Measurements from ENCODE around the gene TRAK1. TPM values are rescaled to one million over a fixed set of nuclear protein-coding genes. Genes with fewer than 3 reads are reported as not detected.

Gene TRAK1
- total RNA-seq, 1 donor from 2014 or later: 36.8 TPM

DNA sequence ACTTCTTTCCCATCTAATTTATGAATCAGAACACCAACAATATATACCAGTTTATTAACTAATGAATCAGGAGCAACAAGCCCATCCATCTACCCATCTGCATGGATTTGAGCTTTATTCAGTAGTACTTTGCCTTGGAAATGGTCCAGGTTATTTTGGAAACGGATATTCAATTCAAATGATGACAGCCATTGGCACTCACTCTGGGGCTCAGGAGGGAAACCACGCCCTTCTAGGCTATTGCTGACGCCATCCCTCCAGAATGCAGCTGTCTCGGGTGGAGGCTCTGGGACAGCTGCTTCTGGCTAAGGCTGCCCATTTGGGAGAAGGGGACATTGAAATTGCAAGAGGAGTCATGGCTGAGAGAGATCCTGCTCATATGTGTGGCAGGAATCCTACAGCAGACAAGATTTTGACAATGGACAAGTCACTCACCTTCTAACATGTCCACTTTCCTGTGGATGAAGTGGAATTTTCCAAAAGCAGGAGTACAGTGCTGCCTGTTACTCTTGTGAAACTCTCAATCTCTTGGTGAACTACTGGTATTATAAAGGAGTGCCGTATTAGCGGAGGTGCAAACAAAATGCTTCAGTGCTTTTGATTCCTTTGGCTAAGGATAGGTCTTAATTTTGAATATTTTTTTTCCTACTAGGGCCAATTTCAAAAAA lies 29.3 kb upstream of the TRAK1 start:
- Histone ChIP-seq H3K4me3 (no peak overlapping the region), H3K36me3 (no peaks in the 10 kb centered on the region), H3K4me1 (peaks cover 48% of the 10 kb centered on the region), H3K9me3 (no peaks in the 10 kb centered on the region), H3K27ac (peak overlapping the region; percentile 61), H3K27me3 (no peaks in the 10 kb centered on the region)
- DNase-seq (ENCODE audit: extremely low spot score in 2 of 2): no peak
- TF ChIP-seq POLR2AphosphoS5 (IDR thresholded peaks at IDR 0.05; ENCODE audit: insufficient read depth in 1 of 2, low read depth in 1 of 2): peak; percentile 44 to 89
- no peak for TF ChIP-seq POLR2A (IDR thresholded peaks at IDR 0.05)
- intact Hi-C loops (cut with DNase I): no loop called here

DNA sequence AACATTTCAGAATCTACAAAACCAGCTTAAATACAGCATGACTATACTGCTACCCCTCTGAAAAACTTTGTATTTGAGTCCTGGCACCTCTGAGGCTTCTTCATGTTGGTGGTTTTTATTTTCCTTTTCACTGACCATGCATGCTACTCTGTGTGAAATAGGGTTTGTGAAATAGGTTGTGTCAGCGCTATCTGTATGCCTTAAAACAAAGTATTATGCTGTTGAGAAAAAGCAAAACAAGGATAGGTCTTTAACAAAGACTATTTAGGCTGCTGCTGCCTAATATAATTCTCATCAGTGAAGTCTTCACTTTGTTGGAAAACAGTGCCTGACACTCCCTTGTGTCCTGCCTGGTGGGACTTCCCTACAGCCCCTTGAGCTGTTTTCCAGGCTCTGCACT lies 28.7 kb upstream of the TRAK1 start:
- Histone ChIP-seq H3K27me3 (no peaks in the 10 kb centered on the region), H3K27ac (peak overlapping the region; percentile 61), H3K4me3 (no peak overlapping the region), H3K9me3 (no peaks in the 10 kb centered on the region), H3K4me1 (peaks cover 54% of the 10 kb centered on the region), H3K36me3 (no peaks in the 10 kb centered on the region)
- intact Hi-C loops (cut with DNase I): no loop called here
- TF ChIP-seq POLR2A (IDR thresholded peaks at IDR 0.05): no peak
- DNase-seq (ENCODE audit: extremely low spot score in 2 of 2): no peak

- Histone ChIP-seq H3K4me1 (peaks cover 69% of the 10 kb centered on the region), H3K36me3 (no peaks in the 10 kb centered on the region), H3K9me3 (no peaks in the 10 kb centered on the region), H3K4me3 (no peak overlapping the region), H3K27ac (peak overlapping the region; percentile 61), H3K27me3 (no peaks in the 10 kb centered on the region)
- intact Hi-C loops (cut with DNase I): no loop called here
- no peak for DNase-seq (ENCODE audit: extremely low spot score in 2 of 2)
- TF ChIP-seq POLR2AphosphoS5 (IDR thresholded peaks at IDR 0.05; ENCODE audit: insufficient read depth in 1 of 2, low read depth in 1 of 2) (no peak), POLR2A (IDR thresholded peaks at IDR 0.05) (no peak), CTCF (IDR thresholded peaks at IDR 0.05) (no peak)
Observed at GRCh38 chr3:42063888-42064287, 27.3 kb upstream of the TRAK1 start.

DNA sequence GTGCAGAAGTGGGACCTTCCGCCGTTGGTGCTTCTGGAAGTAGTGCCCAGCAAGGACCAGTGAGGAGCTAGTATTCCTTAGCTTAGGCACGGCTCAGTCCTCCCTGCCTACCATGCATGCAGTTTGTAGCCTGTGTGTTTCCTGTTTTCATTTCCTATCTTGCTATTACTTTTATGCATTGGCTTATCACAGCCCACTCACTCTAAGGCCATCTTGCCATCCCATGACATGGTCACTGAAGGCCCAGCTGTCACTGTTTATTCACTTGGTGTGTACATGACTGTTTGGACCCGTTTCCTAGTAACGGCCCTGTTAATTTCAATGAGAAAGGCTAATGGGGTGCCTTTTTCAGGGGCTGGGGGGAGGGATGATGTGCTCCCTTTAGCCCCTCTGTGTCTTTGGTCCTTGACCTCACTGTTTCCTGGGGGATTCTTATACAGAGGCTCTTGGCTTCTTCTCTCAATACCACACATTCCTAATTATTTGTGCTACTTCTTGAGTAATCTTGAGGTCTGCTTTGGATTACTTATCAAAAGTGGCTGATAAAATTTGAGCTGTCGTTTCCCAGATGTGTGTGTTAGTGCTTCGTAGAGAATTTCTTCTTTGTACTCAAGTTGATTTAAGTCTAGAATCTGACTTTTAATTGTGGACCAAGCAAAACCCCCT lies 24.5 kb upstream of the TRAK1 start:
- H3K4me1 ChIP-seq: peaks cover 74% of the 10 kb centered on the region
- intact Hi-C loops (cut with DNase I): loop anchor here (5.0 kb wide), 1 partner anchor 39 kb away; no protein-coding TSS in a partner anchor
- no peak for TF ChIP-seq CTCF (IDR thresholded peaks at IDR 0.05)
- TF ChIP-seq POLR2A (IDR thresholded peaks at IDR 0.05): no peak
- TF ChIP-seq POLR2AphosphoS5 (IDR thresholded peaks at IDR 0.05; ENCODE audit: insufficient read depth in 1 of 2, low read depth in 1 of 2): no peak
- peak overlapping the region; percentile 75 for H3K27ac ChIP-seq
- H3K9me3 ChIP-seq: no peaks in the 10 kb centered on the region
- no peak overlapping the region for H3K4me3 ChIP-seq
- H3K27me3 ChIP-seq: no peaks in the 10 kb centered on the region
- no peak for DNase-seq (ENCODE audit: extremely low spot score in 2 of 2)
- H3K36me3 ChIP-seq: no peaks in the 10 kb centered on the region

DNA sequence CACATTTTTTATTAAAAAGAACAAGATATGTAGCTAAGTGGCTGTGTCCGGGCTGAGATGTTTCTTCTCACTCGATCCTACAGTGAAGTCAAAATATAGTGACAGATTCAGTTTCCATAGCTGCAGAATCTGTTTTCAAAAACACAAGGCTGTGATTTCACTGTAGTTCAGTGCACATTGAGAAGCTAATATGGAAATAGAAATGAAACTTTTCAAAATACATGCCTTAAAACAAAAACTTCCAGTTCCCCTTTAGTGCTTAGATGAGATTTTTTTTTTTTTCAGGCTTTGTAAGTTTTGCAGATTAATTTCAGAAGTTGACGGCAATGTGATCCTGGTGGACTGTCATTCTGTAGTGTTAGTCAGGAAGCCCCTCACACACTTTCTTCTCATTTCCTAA lies 23.8 kb upstream of the TRAK1 start:
- DNase-seq (ENCODE audit: extremely low spot score in 2 of 2): no peak
- TF ChIP-seq CTCF (IDR thresholded peaks at IDR 0.05) (no peak), POLR2A (IDR thresholded peaks at IDR 0.05) (no peak), POLR2AphosphoS5 (IDR thresholded peaks at IDR 0.05; ENCODE audit: insufficient read depth in 1 of 2, low read depth in 1 of 2) (no peak)
- peaks cover 74% of the 10 kb centered on the region for H3K4me1 ChIP-seq
- intact Hi-C loops (cut with DNase I): loop anchor here (5.0 kb wide), 1 partner anchor 40 kb away; no protein-coding TSS in a partner anchor
- H3K4me3 ChIP-seq: no peak overlapping the region
- H3K9me3 ChIP-seq: no peaks in the 10 kb centered on the region
- no peaks in the 10 kb centered on the region for H3K27me3 ChIP-seq
- no peaks in the 10 kb centered on the region for H3K36me3 ChIP-seq
- peak overlapping the region; percentile 75 for H3K27ac ChIP-seq

Measured in vagina (tissue), 2 donors.